ENCODE data around the gene TREX2. TPM values are rescaled to one million over a fixed set of nuclear protein-coding genes. Genes with fewer than 3 reads are reported as not detected.

The TREX2 gene
- total RNA-seq, 4 donors from 2014 or later, result 0.78 to 2.3 (median 1.2) TPM; not detected in 1

GRCh38 chrX:153421856-153422255, 24.0 kb downstream of the TREX2 start:
- WGBS, result 91% methylated on average over 18 of the region's 18 CpGs
- Histone ChIP-seq H3K36me3 (peaks cover 0 to 26% (median 10%) of the 10 kb centered on the region in 4 donors), H3K27me3 (no peaks in the 10 kb centered on the region), H3K9me3 (no peaks in the 10 kb centered on the region), H3K4me3 (no peak overlapping the region), H3K27ac (replicated peaks in 1 of 4) (no peak overlapping the region), H3K4me1 (no peaks in the 10 kb centered on the region)
- intact Hi-C loops (cut with DNase I), result no loop called here
- TF ChIP-seq EP300 (IDR thresholded peaks at IDR 0.05), result no peak
- no peak for TF ChIP-seq POLR2A (IDR thresholded peaks at IDR 0.05; ENCODE audit: low read depth)
- TF ChIP-seq POLR2AphosphoS5 (IDR thresholded peaks at IDR 0.05), result no peak
- no peak for DNase-seq (ENCODE audit: extremely low spot score)

- DNase-seq (ENCODE audit: extremely low spot score), result no peak
- Histone ChIP-seq H3K36me3 (peaks cover 0 to 26% (median 10%) of the 10 kb centered on the region in 4 donors), H3K9me3 (no peaks in the 10 kb centered on the region), H3K4me3 (no peak overlapping the region), H3K27me3 (no peaks in the 10 kb centered on the region), H3K4me1 (no peaks in the 10 kb centered on the region), H3K27ac (replicated peaks in 1 of 4) (no peak overlapping the region)
- intact Hi-C loops (cut with DNase I), result no loop called here
- no peak for TF ChIP-seq POLR2AphosphoS5 (IDR thresholded peaks at IDR 0.05)
- TF ChIP-seq EP300 (IDR thresholded peaks at IDR 0.05), result no peak
- no peak for TF ChIP-seq POLR2A (IDR thresholded peaks at IDR 0.05; ENCODE audit: low read depth)
- no peak for TF ChIP-seq CTCF (IDR thresholded peaks at IDR 0.05)
- 91% methylated on average over 79 of the region's 91 CpGs for WGBS
Measured at GRCh38 chrX:153420851-153421599, 24.8 kb downstream of the TREX2 start.

- H3K4me1 ChIP-seq, result peaks cover 0 to 4% (median under 1%) of the 10 kb centered on the region in 4 donors
- H3K36me3 ChIP-seq, result peaks cover 0 to 26% (median 10%) of the 10 kb centered on the region in 4 donors
- 86% methylated on average over 8 of the region's 8 CpGs for WGBS
- intact Hi-C loops (cut with DNase I), result no loop called here
- no peaks in the 10 kb centered on the region for H3K27me3 ChIP-seq
- TF ChIP-seq POLR2AphosphoS5 (IDR thresholded peaks at IDR 0.05), result no peak
- no peak for TF ChIP-seq POLR2A (IDR thresholded peaks at IDR 0.05; ENCODE audit: low read depth)
- DNase-seq (ENCODE audit: extremely low spot score), result no peak
- no peak overlapping the region for H3K27ac ChIP-seq (replicated peaks in 1 of 4)
- H3K9me3 ChIP-seq, result no peaks in the 10 kb centered on the region
- no peak overlapping the region for H3K4me3 ChIP-seq
Measured at GRCh38 chrX:153417637-153418036, 28.2 kb downstream of the TREX2 start.

GRCh38 chrX:153416781-153417450, 28.9 kb downstream of the TREX2 start:
- 59% methylated on average over 12 of the region's 12 CpGs for WGBS
- Histone ChIP-seq H3K27ac (replicated peaks in 1 of 4) (no peak overlapping the region), H3K4me3 (no peak overlapping the region), H3K9me3 (no peaks in the 10 kb centered on the region), H3K4me1 (peaks cover 0 to 12% (median 7%) of the 10 kb centered on the region in 4 donors), H3K27me3 (no peaks in the 10 kb centered on the region), H3K36me3 (peaks cover 0 to 22% (median 9%) of the 10 kb centered on the region in 4 donors)
- TF ChIP-seq CTCF (IDR thresholded peaks at IDR 0.05) (no peak), EP300 (IDR thresholded peaks at IDR 0.05) (no peak), POLR2AphosphoS5 (IDR thresholded peaks at IDR 0.05) (no peak), POLR2A (IDR thresholded peaks at IDR 0.05; ENCODE audit: low read depth) (no peak)
- intact Hi-C loops (cut with DNase I), result no loop called here
- DNase-seq (ENCODE audit: extremely low spot score), result no peak

GRCh38 chrX:153414856-153415510, 30.9 kb downstream of the TREX2 start:
- H3K4me3 ChIP-seq, result no peak overlapping the region
- peak overlapping the region in 2 of 4 donors; percentile 44 to 46 for H3K27ac ChIP-seq (replicated peaks in 1 of 4)
- intact Hi-C loops (cut with DNase I), result no loop called here
- H3K27me3 ChIP-seq, result no peaks in the 10 kb centered on the region
- H3K36me3 ChIP-seq, result peaks cover 0 to 6% (median 2%) of the 10 kb centered on the region in 4 donors
- 63% methylated on average over 9 of the region's 9 CpGs for WGBS
- DNase-seq (ENCODE audit: extremely low spot score), result no peak
- H3K9me3 ChIP-seq, result no peaks in the 10 kb centered on the region
- TF ChIP-seq POLR2AphosphoS5 (IDR thresholded peaks at IDR 0.05) (peak in 1 of 2 donors; percentile 53), POLR2A (IDR thresholded peaks at IDR 0.05; ENCODE audit: low read depth) (no peak)
- peaks cover 0 to 18% (median 17%) of the 10 kb centered on the region in 4 donors for H3K4me1 ChIP-seq

GRCh38 chrX:153413731-153414130, 32.1 kb downstream of the TREX2 start:
- no peak for DNase-seq (ENCODE audit: extremely low spot score)
- no peaks in the 10 kb centered on the region for H3K27me3 ChIP-seq
- no peak for TF ChIP-seq CTCF (IDR thresholded peaks at IDR 0.05)
- TF ChIP-seq POLR2A (IDR thresholded peaks at IDR 0.05; ENCODE audit: low read depth), result no peak
- TF ChIP-seq EP300 (IDR thresholded peaks at IDR 0.05), result no peak
- TF ChIP-seq POLR2AphosphoS5 (IDR thresholded peaks at IDR 0.05), result no peak
- WGBS, result 78% methylated on average over 11 of the region's 11 CpGs
- H3K4me1 ChIP-seq, result peaks cover 0 to 18% (median 17%) of the 10 kb centered on the region in 4 donors
- no peak overlapping the region for H3K27ac ChIP-seq (replicated peaks in 1 of 4)
- no peaks in the 10 kb centered on the region for H3K36me3 ChIP-seq
- intact Hi-C loops (cut with DNase I), result no loop called here
- H3K4me3 ChIP-seq, result no peak overlapping the region
- no peaks in the 10 kb centered on the region for H3K9me3 ChIP-seq

Data from esophagus muscularis mucosa (tissue), 4 donors.